ENCODE results near the gene GEMIN8. TPM values are rescaled to one million over a fixed set of nuclear protein-coding genes. Genes with fewer than 3 reads are reported as not detected.

Gene GEMIN8
- total RNA-seq, 1 donor from 2014 or later = 19.8 TPM

- peaks cover 5% of the 10 kb centered on the region for H3K9me3 Mint-ChIP-seq
- no peak overlapping the region for H3K27ac Mint-ChIP-seq
- H3K4me3 Mint-ChIP-seq = no peak overlapping the region
- H3K27me3 Mint-ChIP-seq = no peaks in the 10 kb centered on the region
- no peak for TF ChIP-seq CTCF (conservative IDR thresholded peaks at IDR 0.05)
- no peaks in the 10 kb centered on the region for H3K36me3 Mint-ChIP-seq
- no peak for DNase-seq (ENCODE audit: extremely low spot score, unreplicated experiment)
- no peaks in the 10 kb centered on the region for H3K4me1 Mint-ChIP-seq (ENCODE audit: unreplicated experiment)
Observed at GRCh38 chrX:14043209-14043608, 13.5 kb upstream of the GEMIN8 start.

- H3K27ac Mint-ChIP-seq = no peak overlapping the region
- TF ChIP-seq CTCF (conservative IDR thresholded peaks at IDR 0.05) = peak; percentile 83
- H3K4me3 Mint-ChIP-seq = no peak overlapping the region
- H3K27me3 Mint-ChIP-seq = no peaks in the 10 kb centered on the region
- no peaks in the 10 kb centered on the region for H3K9me3 Mint-ChIP-seq
- H3K36me3 Mint-ChIP-seq = no peaks in the 10 kb centered on the region
- no peak for DNase-seq (ENCODE audit: extremely low spot score, unreplicated experiment)
- no peaks in the 10 kb centered on the region for H3K4me1 Mint-ChIP-seq (ENCODE audit: unreplicated experiment)
Observed at GRCh38 chrX:14039344-14039743, 9.7 kb upstream of the GEMIN8 start.

- no peak for TF ChIP-seq CTCF (conservative IDR thresholded peaks at IDR 0.05)
- DNase-seq (ENCODE audit: extremely low spot score, unreplicated experiment) = no peak
- Mint-ChIP-seq H3K9me3 (no peaks in the 10 kb centered on the region), H3K27me3 (no peaks in the 10 kb centered on the region), H3K4me1 (ENCODE audit: unreplicated experiment) (no peaks in the 10 kb centered on the region), H3K36me3 (no peaks in the 10 kb centered on the region), H3K27ac (no peak overlapping the region), H3K4me3 (no peak overlapping the region)
Observed at GRCh38 chrX:14038375-14039085, 8.8 kb upstream of the GEMIN8 start.

- Mint-ChIP-seq H3K36me3 (no peaks in the 10 kb centered on the region), H3K27me3 (no peaks in the 10 kb centered on the region), H3K27ac (no peak overlapping the region), H3K4me3 (no peak overlapping the region), H3K4me1 (ENCODE audit: unreplicated experiment) (no peaks in the 10 kb centered on the region), H3K9me3 (no peaks in the 10 kb centered on the region)
- peak; percentile 85 for TF ChIP-seq CTCF (conservative IDR thresholded peaks at IDR 0.05)
- DNase-seq (ENCODE audit: extremely low spot score, unreplicated experiment) = no peak
Observed at GRCh38 chrX:14032406-14032805, 2.7 kb upstream of the GEMIN8 start.

GRCh38 chrX:14030174-14030530, 460 bp upstream of the GEMIN8 start:
- Mint-ChIP-seq H3K36me3 (no peaks in the 10 kb centered on the region), H3K4me3 (peak overlapping the region; percentile 93), H3K4me1 (ENCODE audit: unreplicated experiment) (no peaks in the 10 kb centered on the region), H3K27ac (peak overlapping the region; percentile 93), H3K27me3 (no peaks in the 10 kb centered on the region), H3K9me3 (no peaks in the 10 kb centered on the region)
- no peak for DNase-seq (ENCODE audit: extremely low spot score, unreplicated experiment)
- TF ChIP-seq CTCF (conservative IDR thresholded peaks at IDR 0.05) = no peak
